Esophagus squamous epithelium (tissue), 5 donors: Measurements from ENCODE around the gene TOPAZ1. TPM values are rescaled to one million over a fixed set of nuclear protein-coding genes. Genes with fewer than 3 reads are reported as not detected.

ENCODE experiments used
- DNase-seq: peaks from one replicate; lab custom pipeline; 2025; lab: John Stamatoyannopoulos, UW
- H3K27ac ChIP-seq, 4 donors: fragments of 200-600 bp; sonication (generic); one replicate each; pipeline ENCODE4 v1.5.1; 2016 to 2019; ENCODE audit warnings: mild to moderate bottlenecking in 1 of 4
- H3K27me3 ChIP-seq, 4 donors: fragments of 200-600 bp; sonication (generic); 1 replicate in 3 of 4; 2 replicates in 1 of 4; pipeline versions ENCODE4 v1.5.1 to v1.6.0; 2017 to 2021; ENCODE audit warnings: antibody characterized with exemption in 1 of 4
- H3K36me3 ChIP-seq, 3 donors: fragments of 200-600 bp; sonication (generic); one replicate each; pipeline ENCODE4 v1.5.1; 2016 to 2019
- H3K4me1 ChIP-seq, 3 donors: fragments of 200-600 bp; sonication (generic); one replicate each; pipeline ENCODE4 v1.5.1; 2017 to 2019
- H3K4me3 ChIP-seq, 4 donors: fragments of 200-600 bp; sonication (generic); 1 replicate in 3 of 4; 2 replicates in 1 of 4; pipeline ENCODE4 v1.5.1; 2016 to 2019; ENCODE audit warnings: mild to moderate bottlenecking in 2 of 4, moderate library complexity in 1 of 4
- H3K9me3 ChIP-seq, 3 donors: fragments of 200-600 bp; sonication (generic); one replicate each; pipeline ENCODE4 v1.5.1; 2016 to 2019
- POLR2A ChIP-seq, 4 donors: fragments of 450-650 bp; IDR thresholded peaks; one replicate each; pipeline ENCODE4 v1.6.1; 2017; ENCODE audit warnings: antibody characterized with exemption in 4 of 4, mild to moderate bottlenecking in 4 of 4, moderate library complexity in 3 of 4
- WGBS, 2 donors: methylation state at CpG; one replicate each; pipeline ENCODE4 v1.1.5; 2018; 5-methylcytosine and 5-hydroxymethylcytosine counted together
- intact Hi-C: fragments of 100-400 bp; cut with DNase I; formaldehyde crosslinking; loops from one replicate; pipeline ENCODE4 v1.15.0; 2022
- total RNA-seq, 4 donors: library from RNA; depleted of rRNA; stranded (reverse); fragments of >200 nt; gene quantifications; one replicate each; pipeline ENCODE4 v1.1.0, GENCODE V29; 2016
- TF ChIP-seq, protein P1 (sequence below), 6 experiments: fragments of 450-650 bp in 4 of 6; fragments of 200-600 bp in 2 of 6; sonication (generic) in 2 of 6; IDR thresholded peaks; one replicate each; pipeline ENCODE4 v1.5.1; 2016 to 2019; ENCODE audit warnings: antibody characterized with exemption in 6 of 6, mild to moderate bottlenecking in 4 of 6, moderate library complexity in 4 of 6
- donor health status: DM: yes; HTN: yes; CAD: no.

TOPAZ1 gene
- total RNA-seq, 4 donors from 2014 or later: not detected

DNA sequence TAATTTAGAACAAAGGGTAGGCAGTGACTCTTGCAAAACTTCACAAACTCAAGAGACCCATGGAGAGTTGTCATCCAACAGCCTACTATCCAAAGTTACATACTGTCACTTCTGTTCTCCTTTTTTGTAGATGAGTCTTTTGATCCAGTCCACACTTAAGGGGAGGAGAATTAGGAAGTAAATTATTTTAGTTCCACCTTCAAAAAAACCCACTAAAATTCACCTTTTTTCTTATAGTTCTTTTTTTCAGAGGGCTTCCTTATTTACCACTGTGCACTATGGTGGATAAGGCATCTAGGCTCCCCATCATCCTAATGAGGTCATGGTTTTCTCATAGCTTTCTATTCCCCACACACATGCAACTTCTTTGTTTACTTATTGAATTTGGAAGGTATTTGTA, 88.3 kb downstream of the TOPAZ1 start:
- TF ChIP-seq, protein P1, sequence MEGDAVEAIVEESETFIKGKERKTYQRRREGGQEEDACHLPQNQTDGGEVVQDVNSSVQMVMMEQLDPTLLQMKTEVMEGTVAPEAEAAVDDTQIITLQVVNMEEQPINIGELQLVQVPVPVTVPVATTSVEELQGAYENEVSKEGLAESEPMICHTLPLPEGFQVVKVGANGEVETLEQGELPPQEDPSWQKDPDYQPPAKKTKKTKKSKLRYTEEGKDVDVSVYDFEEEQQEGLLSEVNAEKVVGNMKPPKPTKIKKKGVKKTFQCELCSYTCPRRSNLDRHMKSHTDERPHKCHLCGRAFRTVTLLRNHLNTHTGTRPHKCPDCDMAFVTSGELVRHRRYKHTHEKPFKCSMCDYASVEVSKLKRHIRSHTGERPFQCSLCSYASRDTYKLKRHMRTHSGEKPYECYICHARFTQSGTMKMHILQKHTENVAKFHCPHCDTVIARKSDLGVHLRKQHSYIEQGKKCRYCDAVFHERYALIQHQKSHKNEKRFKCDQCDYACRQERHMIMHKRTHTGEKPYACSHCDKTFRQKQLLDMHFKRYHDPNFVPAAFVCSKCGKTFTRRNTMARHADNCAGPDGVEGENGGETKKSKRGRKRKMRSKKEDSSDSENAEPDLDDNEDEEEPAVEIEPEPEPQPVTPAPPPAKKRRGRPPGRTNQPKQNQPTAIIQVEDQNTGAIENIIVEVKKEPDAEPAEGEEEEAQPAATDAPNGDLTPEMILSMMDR (IDR thresholded peaks at IDR 0.05): no peak
- no peak for TF ChIP-seq POLR2A (IDR thresholded peaks at IDR 0.05)
- Histone ChIP-seq H3K9me3 (no peaks in the 10 kb centered on the region), H3K27me3 (peaks cover 0 to 27% (median 0%) of the 10 kb centered on the region in 4 donors), H3K27ac (no peak overlapping the region), H3K4me3 (no peak overlapping the region), H3K36me3 (no peaks in the 10 kb centered on the region), H3K4me1 (no peaks in the 10 kb centered on the region)
- no peak for DNase-seq
- intact Hi-C loops: loop anchor here (10.0 kb wide), 2 partner anchors 155 to 195 kb away; no protein-coding TSS in a partner anchor

DNA sequence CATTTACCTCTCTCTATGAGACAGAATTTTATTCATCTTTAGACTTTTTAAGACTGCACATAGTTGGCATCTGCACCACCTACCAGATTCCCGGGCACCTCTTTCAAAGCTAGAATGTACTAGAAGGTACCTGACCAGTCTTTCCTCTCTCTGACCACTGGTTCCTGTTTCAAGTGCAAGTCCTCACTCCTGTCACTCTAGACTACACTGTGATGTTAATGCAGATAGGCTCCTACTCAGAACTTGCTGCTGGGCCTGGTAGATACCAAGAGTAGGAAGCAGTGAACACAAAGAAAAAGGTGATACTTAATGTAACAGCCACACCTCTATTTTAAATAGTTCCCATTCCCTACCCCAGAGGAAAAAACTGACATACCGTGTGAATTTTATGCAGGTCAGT, 88.8 kb downstream of the TOPAZ1 start:
- no peak for DNase-seq
- intact Hi-C loops: loop anchor here (10.0 kb wide), 1 partner anchor 154 kb away; no protein-coding TSS in a partner anchor

DNA sequence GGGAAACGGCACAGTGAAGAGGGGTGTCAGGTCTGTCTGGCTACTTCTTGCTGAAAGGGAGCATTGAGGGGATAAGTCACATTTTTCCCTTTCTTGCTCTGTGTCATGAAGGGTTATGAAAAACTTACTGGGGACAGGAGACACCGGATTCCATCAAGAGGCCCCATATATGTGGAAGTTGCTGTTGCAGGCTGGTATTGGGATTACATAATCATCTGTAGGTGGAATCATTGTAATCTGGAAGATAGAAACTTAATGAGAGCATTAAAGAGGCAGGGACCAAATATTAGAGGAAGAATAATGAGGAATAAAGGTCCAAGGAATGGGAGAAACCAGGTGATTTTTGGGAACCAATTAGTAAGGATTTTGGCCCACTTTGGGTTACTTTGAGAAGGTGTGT, 92.6 kb downstream of the TOPAZ1 start:
- intact Hi-C loops: loop anchor here (10.0 kb wide), 1 partner anchor 150 kb away; no protein-coding TSS in a partner anchor
- no peaks in the 10 kb centered on the region for H3K9me3 ChIP-seq
- DNase-seq: no peak
- peaks cover 0 to 26% (median 0%) of the 10 kb centered on the region in 4 donors for H3K27me3 ChIP-seq
- H3K4me1 ChIP-seq: peaks cover 0 to 11% (median under 1%) of the 10 kb centered on the region in 3 donors
- H3K36me3 ChIP-seq: no peaks in the 10 kb centered on the region
- no peak overlapping the region for H3K27ac ChIP-seq
- no peak overlapping the region for H3K4me3 ChIP-seq
- TF ChIP-seq, protein P1 (IDR thresholded peaks at IDR 0.05): no peak
- TF ChIP-seq POLR2A (IDR thresholded peaks at IDR 0.05): no peak
- 78 to 83% methylated on average over 1 to 2 of the region's 2 CpGs for WGBS, 2 donors

More for the DNA sequence above, 88.8 kb downstream of the TOPAZ1 start:
- TF ChIP-seq, protein P1 (IDR thresholded peaks at IDR 0.05): no peak
- no peak for TF ChIP-seq POLR2A (IDR thresholded peaks at IDR 0.05)
- peaks cover 0 to 27% (median 0%) of the 10 kb centered on the region in 4 donors for H3K27me3 ChIP-seq
- H3K27ac ChIP-seq: no peak overlapping the region
- no peaks in the 10 kb centered on the region for H3K36me3 ChIP-seq
- H3K4me1 ChIP-seq: no peaks in the 10 kb centered on the region
- H3K9me3 ChIP-seq: no peaks in the 10 kb centered on the region
- WGBS, 2 donors: 66 to 72% methylated on average over 2 of the region's 2 CpGs
- no peak overlapping the region for H3K4me3 ChIP-seq

DNA sequence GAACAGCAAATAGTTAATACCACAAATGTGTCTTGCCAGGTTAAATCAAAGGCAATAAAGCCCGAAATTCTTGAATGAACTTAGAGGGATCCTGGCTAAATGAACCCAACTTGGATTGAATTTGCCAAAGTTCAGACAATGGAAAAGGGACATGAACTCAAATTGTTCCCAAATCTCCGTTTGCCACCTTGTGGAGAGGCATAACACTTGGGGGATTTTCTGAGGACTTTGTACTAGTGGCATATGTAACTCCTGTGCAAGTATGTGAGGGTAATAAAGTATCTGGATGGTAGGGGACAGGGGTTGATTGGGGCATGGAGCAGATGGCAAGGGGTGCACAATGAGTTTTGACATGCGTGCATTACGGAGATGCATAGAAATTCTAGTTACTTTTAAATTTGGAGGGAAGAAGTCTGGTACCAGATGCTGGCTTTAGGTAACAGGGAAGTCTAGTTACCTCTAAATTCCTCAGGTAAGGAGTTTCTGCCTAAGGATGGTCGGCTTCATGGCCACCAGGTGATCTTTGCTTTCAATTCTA, 95.6 kb downstream of the TOPAZ1 start:
- no peak for DNase-seq
- Histone ChIP-seq H3K9me3 (no peaks in the 10 kb centered on the region), H3K36me3 (no peaks in the 10 kb centered on the region), H3K4me3 (peak overlapping the region; percentile 57 to 91 (median 72)), H3K4me1 (peaks cover 0 to 40% (median 4%) of the 10 kb centered on the region in 3 donors), H3K27me3 (peaks cover 0 to 16% (median 0%) of the 10 kb centered on the region in 4 donors), H3K27ac (peak overlapping the region; percentile 93 to 99 (median 98))
- TF ChIP-seq POLR2A (IDR thresholded peaks at IDR 0.05): no peak
- TF ChIP-seq, protein P1 (IDR thresholded peaks at IDR 0.05): peak in 1 of 6 experiments; percentile 20
- WGBS, 2 donors: 38 to 44% methylated on average over 5 of the region's 5 CpGs
- intact Hi-C loops: loop anchor here (10.0 kb wide), 1 partner anchor 147 kb away; no protein-coding TSS in a partner anchor
